OCI-LY7 (cell line): ENCODE results near the gene TTC13. TPM values are rescaled to one million over a fixed set of nuclear protein-coding genes. Genes with fewer than 3 reads are reported as not detected.

Experiments
- BruUV-seq: library from RNA; stranded (reverse); fragments of 400-500 nt; replicated peaks from 2 replicates; lab custom pipeline; 2021; lab: Mats Ljungman, UMichigan
- CTCF ChIA-PET: fragments of 300-600 bp; sonication (Branson Sonifier 250); formaldehyde crosslinking; loops from one replicate; lab custom pipeline; 2022; ENCODE audit warnings: antibody characterized with exemption; ENCODE audit not compliant: unreplicated experiment; lab: Charles Lee
- POLR2A ChIA-PET: fragments of 300-600 bp; sonication (Branson Sonifier 250); formaldehyde crosslinking; loops from one replicate; lab custom pipeline; 2022; ENCODE audit warnings: antibody characterized with exemption; lab: Charles Lee
- DNase-seq: peaks from one replicate; pipeline ENCODE4 v3.0.0-alpha.2; 2015; ENCODE audit warnings: low spot score
- H2AFZ ChIP-seq: fragments of 200-600 bp; sonication (generic), shearing (Covaris generic); 2 replicates; pipeline ENCODE4 v1.6.1; 2014; ENCODE audit warnings: mild to moderate bottlenecking, antibody characterized with exemption, low read length, moderate library complexity
- H3K27ac ChIP-seq: fragments of 200-600 bp; sonication (generic); 2 replicates; pipeline ENCODE4 v1.5.1; 2014; ENCODE audit warnings: mixed run types, low read depth, mild to moderate bottlenecking, moderate library complexity, low read length, inconsistent platforms; ENCODE audit not compliant: poor library complexity, severe bottlenecking
- H3K36me3 ChIP-seq: fragments of 200-600 bp; sonication (generic); 2 replicates; pipeline ENCODE4 v1.6.1; 2014; ENCODE audit warnings: mild to moderate bottlenecking, antibody characterized with exemption, low read length, moderate library complexity, mixed read lengths; ENCODE audit not compliant: insufficient read depth
- H3K4me1 ChIP-seq: fragments of 200-600 bp; sonication (generic); 2 replicates; pipeline ENCODE4 v1.5.1; 2014; ENCODE audit warnings: mild to moderate bottlenecking, low read length; ENCODE audit not compliant: insufficient read depth, poor library complexity, severe bottlenecking
- H3K4me2 ChIP-seq: fragments of 200-600 bp; sonication (generic); 2 replicates; pipeline ENCODE4 v1.6.1; 2014; ENCODE audit warnings: mild to moderate bottlenecking, low read length
- H3K4me3 ChIP-seq: fragments of 200-600 bp; sonication (generic); 2 replicates; pipeline ENCODE4 v1.5.1; 2014; ENCODE audit warnings: mild to moderate bottlenecking, low read depth, low read length; ENCODE audit not compliant: poor library complexity, severe bottlenecking
- H3K79me2 ChIP-seq: fragments of 200-600 bp; sonication (generic); 2 replicates; pipeline ENCODE4 v1.6.1; 2016; ENCODE audit warnings: low read depth, mild to moderate bottlenecking, low read length, moderate library complexity, mixed read lengths; ENCODE audit not compliant: insufficient read depth
- H3K9me2 ChIP-seq: fragments of 200-600 bp; sonication (generic); 2 replicates; pipeline ENCODE4 v1.6.1; 2016; ENCODE audit warnings: mild to moderate bottlenecking, low read length, mixed read lengths; ENCODE audit not compliant: insufficient read depth
- H3K9me3 ChIP-seq: fragments of 200-600 bp; sonication (generic); 2 replicates; pipeline ENCODE4 v1.6.1; 2014; ENCODE audit warnings: mild to moderate bottlenecking, mixed run types, low read length, mixed read lengths
- H4K20me1 ChIP-seq: fragments of 200-600 bp; sonication (generic); 2 replicates; pipeline ENCODE4 v1.6.1; 2014; ENCODE audit warnings: mild to moderate bottlenecking, antibody characterized with exemption, low read length, moderate library complexity, mixed read lengths; ENCODE audit not compliant: insufficient read depth
- EZH2phosphoT487 ChIP-seq: fragments of 200-600 bp; sonication (generic); IDR thresholded peaks from 2 replicates; pipeline ENCODE4 v1.6.1; 2018; ENCODE audit warnings: low read depth, borderline replicate concordance, mild to moderate bottlenecking, mixed run types, antibody characterized with exemption, low read length, moderate library complexity, mixed read lengths
- intact Hi-C: fragments of 100-400 bp; cut with micrococcal nuclease; formaldehyde crosslinking; loops from one replicate; pipeline ENCODE4 v1.10.0; 2022; ENCODE audit not compliant: unreplicated experiment
- total RNA-seq, 2 experiments: library from RNA; depleted of rRNA in 1 of 2; stranded (reverse); fragments of >200 nt in 1 of 2; shearing (Covaris generic) in 1 of 2; gene quantifications; 2 replicates each; pipeline ENCODE4 v1.2.3, GENCODE V29; 2014 to 2022
- TF ChIP-seq, protein P1 (sequence below): fragments of 200-600 bp; sonication (generic); conservative IDR thresholded peaks from 2 replicates; pipeline ENCODE4 v1.5.1; 2014; ENCODE audit warnings: mild to moderate bottlenecking, antibody characterized with exemption, low read length, moderate library complexity, mixed read lengths

Gene TTC13
- total RNA-seq, 2 experiments from 2014 or later = 15.4 to 27.2 TPM

GRCh38 chr1:230994860-230995259 lies 16.2 kb upstream of the TTC13 start:
- Histone ChIP-seq H4K20me1 (no peaks in the 10 kb centered on the region), H3K4me1 (no peaks in the 10 kb centered on the region), H3K9me3 (no peaks in the 10 kb centered on the region), H3K27ac (no peak overlapping the region), H3K79me2 (no peaks in the 10 kb centered on the region), H3K9me2 (no peaks in the 10 kb centered on the region), H3K4me3 (no peak overlapping the region), H3K4me2 (no peak overlapping the region), H3K36me3 (peaks cover 69% of the 10 kb centered on the region), H2AFZ (no peak overlapping the region)
- DNase-seq = no peak
- POLR2A ChIA-PET = interaction anchor here (0.5 to 0.6 kb wide), 3 partner anchors 179 to 979 kb away, joined by 3 read pairs; no protein-coding TSS in a partner anchor
- BruUV-seq = no TSS peak
- intact Hi-C loops = no loop called here
- CTCF ChIA-PET = no interaction called here
- TF ChIP-seq, protein P1, sequence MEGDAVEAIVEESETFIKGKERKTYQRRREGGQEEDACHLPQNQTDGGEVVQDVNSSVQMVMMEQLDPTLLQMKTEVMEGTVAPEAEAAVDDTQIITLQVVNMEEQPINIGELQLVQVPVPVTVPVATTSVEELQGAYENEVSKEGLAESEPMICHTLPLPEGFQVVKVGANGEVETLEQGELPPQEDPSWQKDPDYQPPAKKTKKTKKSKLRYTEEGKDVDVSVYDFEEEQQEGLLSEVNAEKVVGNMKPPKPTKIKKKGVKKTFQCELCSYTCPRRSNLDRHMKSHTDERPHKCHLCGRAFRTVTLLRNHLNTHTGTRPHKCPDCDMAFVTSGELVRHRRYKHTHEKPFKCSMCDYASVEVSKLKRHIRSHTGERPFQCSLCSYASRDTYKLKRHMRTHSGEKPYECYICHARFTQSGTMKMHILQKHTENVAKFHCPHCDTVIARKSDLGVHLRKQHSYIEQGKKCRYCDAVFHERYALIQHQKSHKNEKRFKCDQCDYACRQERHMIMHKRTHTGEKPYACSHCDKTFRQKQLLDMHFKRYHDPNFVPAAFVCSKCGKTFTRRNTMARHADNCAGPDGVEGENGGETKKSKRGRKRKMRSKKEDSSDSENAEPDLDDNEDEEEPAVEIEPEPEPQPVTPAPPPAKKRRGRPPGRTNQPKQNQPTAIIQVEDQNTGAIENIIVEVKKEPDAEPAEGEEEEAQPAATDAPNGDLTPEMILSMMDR = no peak
- TF ChIP-seq EZH2phosphoT487 = no peak

DNA sequence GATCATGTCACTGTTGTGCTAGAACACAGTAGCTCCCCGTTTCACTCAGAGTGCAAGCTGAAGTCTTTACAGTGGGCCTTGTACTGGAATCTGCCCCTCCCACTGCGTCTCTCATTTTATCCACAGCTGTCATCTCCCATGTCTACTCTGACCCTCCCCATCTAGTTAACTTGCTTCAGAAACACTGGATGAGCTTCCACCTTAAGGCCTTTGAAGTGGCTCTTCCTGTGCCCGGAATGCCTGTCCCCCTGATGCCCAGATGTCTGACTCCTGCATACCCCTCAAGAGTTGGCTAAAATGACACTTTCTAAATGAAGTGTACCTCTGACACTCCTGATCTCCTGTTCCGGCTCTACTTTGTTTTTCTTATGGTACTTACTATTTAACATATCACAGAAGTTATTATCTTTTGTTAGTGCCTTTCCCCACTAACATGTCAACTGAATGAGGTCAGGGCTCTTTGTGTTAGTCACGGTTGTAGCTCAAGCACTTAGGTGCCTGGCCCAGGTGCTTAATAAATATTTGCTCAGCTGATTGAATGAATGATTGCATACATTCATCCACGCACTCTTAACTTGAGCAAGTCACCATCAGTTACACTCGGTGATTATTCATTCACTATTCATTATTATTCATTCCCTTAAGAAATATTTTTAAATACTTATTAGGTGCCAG lies 13.6 kb upstream of the TTC13 start:
- Histone ChIP-seq H4K20me1 (no peaks in the 10 kb centered on the region), H3K9me3 (no peaks in the 10 kb centered on the region), H3K4me3 (no peak overlapping the region), H3K36me3 (peaks cover 52% of the 10 kb centered on the region), H3K9me2 (no peaks in the 10 kb centered on the region), H3K27ac (no peak overlapping the region), H3K4me1 (no peaks in the 10 kb centered on the region), H2AFZ (no peak overlapping the region), H3K79me2 (no peaks in the 10 kb centered on the region; the same call in 1 of the 2 replicates), H3K4me2 (no peak overlapping the region)
- ChIA-PET POLR2A (interaction anchor here (0.5 to 0.7 kb wide), 3 partner anchors 865 to 1220 kb away, joined by 4 to 5 read pairs (median 4); no protein-coding TSS in a partner anchor), CTCF (no interaction called here)
- intact Hi-C loops = no loop called here
- DNase-seq = no peak
- no TSS peak for BruUV-seq
- TF ChIP-seq, protein P1 = no peak
- TF ChIP-seq EZH2phosphoT487 = no peak

- H4K20me1 ChIP-seq = no peaks in the 10 kb centered on the region; the same call in 1 of the 2 replicates
- TF ChIP-seq, protein P1 = no peak
- no peak for TF ChIP-seq EZH2phosphoT487
- H3K9me2 ChIP-seq = no peaks in the 10 kb centered on the region
- BruUV-seq = no TSS peak
- H3K27ac ChIP-seq = no peak overlapping the region
- H3K36me3 ChIP-seq = peaks cover 29% of the 10 kb centered on the region
- no peak for DNase-seq
- no peaks in the 10 kb centered on the region for H3K9me3 ChIP-seq
- no peak overlapping the region for H2AFZ ChIP-seq
- no peak overlapping the region for H3K4me3 ChIP-seq
- H3K79me2 ChIP-seq = no peaks in the 10 kb centered on the region; the same call in 1 of the 2 replicates
- intact Hi-C loops = no loop called here
- H3K4me1 ChIP-seq = peaks cover 4% of the 10 kb centered on the region
- ChIA-PET CTCF (no interaction called here), POLR2A (interaction anchor here (0.6 to 1.0 kb wide), 2 partner anchors 36 to 1979 kb away, joined by 3 to 4 read pairs; no protein-coding TSS in a partner anchor)
- H3K4me2 ChIP-seq = no peak overlapping the region
Observed at GRCh38 chr1:230987448-230987847, 8.8 kb upstream of the TTC13 start.
